T-helper 9 cell (primary cell): ENCODE measurements around the gene SORCS3.
"Not testable (repeated sequence)": the region's sequence is repeated elsewhere in the genome, so short reads cannot be mapped to it uniquely, and the experiment has no call there.

Source experiments
- DNase-seq: peaks from one replicate; pipeline ENCODE4 v3.0.0-alpha.2; 2020

Gene SORCS3

GRCh38 chr10:104694074-104694473, 53.0 kb downstream of the SORCS3 start:
- no peak for DNase-seq

GRCh38 chr10:104703262-104703661, 62.2 kb downstream of the SORCS3 start:
- not testable (repeated sequence) for DNase-seq

- no peak for DNase-seq
Observed at GRCh38 chr10:104706886-104707285, 65.8 kb downstream of the SORCS3 start.

- no peak for DNase-seq
Observed at GRCh38 chr10:104707602-104708459, 66.7 kb downstream of the SORCS3 start.

GRCh38 chr10:104711302-104711721, 70.2 kb downstream of the SORCS3 start:
- DNase-seq, result no peak

- not testable (repeated sequence) for DNase-seq
Observed at GRCh38 chr10:104730593-104730992, 89.5 kb downstream of the SORCS3 start.

GRCh38 chr10:104731192-104731591, 90.1 kb downstream of the SORCS3 start:
- no peak for DNase-seq

GRCh38 chr10:104732222-104732621, 91.1 kb downstream of the SORCS3 start:
- no peak for DNase-seq

- DNase-seq, result no peak
Observed at GRCh38 chr10:104734433-104734832, 93.3 kb downstream of the SORCS3 start.

- no peak for DNase-seq
Observed at GRCh38 chr10:104735036-104735756, 94.1 kb downstream of the SORCS3 start.

- DNase-seq, result no peak
Observed at GRCh38 chr10:104735757-104736391, 94.8 kb downstream of the SORCS3 start.

GRCh38 chr10:104741127-104741526, 100.0 kb downstream of the SORCS3 start:
- no peak for DNase-seq

GRCh38 chr10:104744052-104744451, 103.0 kb downstream of the SORCS3 start:
- DNase-seq, result no peak

- no peak for DNase-seq
Observed at GRCh38 chr10:104750291-104750690, 109.2 kb downstream of the SORCS3 start.

- DNase-seq, result no peak
Observed at GRCh38 chr10:104762793-104763192, 121.7 kb downstream of the SORCS3 start.

- DNase-seq, result no peak
Observed at GRCh38 chr10:104766341-104766740, 125.3 kb downstream of the SORCS3 start.

GRCh38 chr10:104767282-104767681, 126.2 kb downstream of the SORCS3 start:
- DNase-seq, result no peak

GRCh38 chr10:104767745-104768144, 126.7 kb downstream of the SORCS3 start:
- DNase-seq, result no peak

- DNase-seq, result no peak
Observed at GRCh38 chr10:104773105-104773504, 132.0 kb downstream of the SORCS3 start.

- no peak for DNase-seq
Observed at GRCh38 chr10:104774234-104774633, 133.1 kb downstream of the SORCS3 start.

GRCh38 chr10:104777086-104777799, 136.2 kb downstream of the SORCS3 start:
- no peak for DNase-seq

- DNase-seq, result no peak
Observed at GRCh38 chr10:104778371-104778770, 137.3 kb downstream of the SORCS3 start.

- no peak for DNase-seq
Observed at GRCh38 chr10:104779701-104780100, 138.6 kb downstream of the SORCS3 start.
